SK-N-SH treated with all-trans-retinoic acid at 6 μM for 48 hours (cell line): ENCODE measurements around the gene DNAH8.

Source experiments
- ARNTL ChIP-seq: fragments of 450-650 bp; formaldehyde crosslinking; IDR thresholded peaks from 2 replicates; pipeline ENCODE4 v1.5.0; 2020; ENCODE audit warnings: low read depth, mild to moderate bottlenecking, moderate library complexity, borderline replicate concordance
- CSDC2 ChIP-seq: fragments of 250-450 bp; sonication (Bioruptor Pico); IDR thresholded peaks from 2 replicates; pipeline ENCODE4 v1.5.0; 2020; ENCODE audit warnings: mild to moderate bottlenecking, moderate library complexity
- OSR1 ChIP-seq: fragments of 250-450 bp; sonication (Bioruptor Pico); IDR thresholded peaks from 2 replicates; pipeline ENCODE4 v1.8.0; 2022; ENCODE audit warnings: moderate library complexity, mild to moderate bottlenecking, inconsistent platforms
- RARB ChIP-seq: fragments of 250-450 bp; sonication (Bioruptor Pico); IDR thresholded peaks from 2 replicates; pipeline ENCODE4 v1.8.0; 2021; ENCODE audit warnings: mild to moderate bottlenecking, moderate library complexity
- SNAI2 ChIP-seq: fragments of 250-450 bp; sonication (Bioruptor Pico); IDR thresholded peaks from 2 replicates; pipeline ENCODE4 v1.5.0; 2020; ENCODE audit warnings: mild to moderate bottlenecking, moderate library complexity
- TOX ChIP-seq: fragments of 250-450 bp; sonication (Bioruptor Pico); IDR thresholded peaks from 2 replicates; pipeline ENCODE4 v1.8.0; 2021; ENCODE audit warnings: mild to moderate bottlenecking, moderate library complexity, borderline replicate concordance
- ZFP3 ChIP-seq: fragments of 250-450 bp; sonication (Bioruptor Pico); IDR thresholded peaks from 2 replicates; pipeline ENCODE4 v1.5.0; 2020; ENCODE audit warnings: mild to moderate bottlenecking, moderate library complexity
- TF ChIP-seq, protein P1 (sequence below): fragments of 250-450 bp; sonication (Bioruptor Pico); IDR thresholded peaks from 2 replicates; pipeline ENCODE4 v1.8.0; 2020; ENCODE audit warnings: mild to moderate bottlenecking, moderate library complexity, borderline replicate concordance

GRCh38 chr6:38824243-38824894, 109.3 kb downstream of the DNAH8 start:
- TF ChIP-seq, protein P1, sequence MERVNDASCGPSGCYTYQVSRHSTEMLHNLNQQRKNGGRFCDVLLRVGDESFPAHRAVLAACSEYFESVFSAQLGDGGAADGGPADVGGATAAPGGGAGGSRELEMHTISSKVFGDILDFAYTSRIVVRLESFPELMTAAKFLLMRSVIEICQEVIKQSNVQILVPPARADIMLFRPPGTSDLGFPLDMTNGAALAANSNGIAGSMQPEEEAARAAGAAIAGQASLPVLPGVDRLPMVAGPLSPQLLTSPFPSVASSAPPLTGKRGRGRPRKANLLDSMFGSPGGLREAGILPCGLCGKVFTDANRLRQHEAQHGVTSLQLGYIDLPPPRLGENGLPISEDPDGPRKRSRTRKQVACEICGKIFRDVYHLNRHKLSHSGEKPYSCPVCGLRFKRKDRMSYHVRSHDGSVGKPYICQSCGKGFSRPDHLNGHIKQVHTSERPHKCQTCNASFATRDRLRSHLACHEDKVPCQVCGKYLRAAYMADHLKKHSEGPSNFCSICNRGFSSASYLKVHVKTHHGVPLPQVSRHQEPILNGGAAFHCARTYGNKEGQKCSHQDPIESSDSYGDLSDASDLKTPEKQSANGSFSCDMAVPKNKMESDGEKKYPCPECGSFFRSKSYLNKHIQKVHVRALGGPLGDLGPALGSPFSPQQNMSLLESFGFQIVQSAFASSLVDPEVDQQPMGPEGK (CRISPR knock-in tag), result no peak
- TF ChIP-seq TOX (CRISPR knock-in tag) (no peak), SNAI2 (CRISPR knock-in tag) (no peak), ZFP3 (CRISPR knock-in tag) (no peak), RARB (CRISPR knock-in tag) (no peak), OSR1 (CRISPR knock-in tag) (no peak), ARNTL (no peak), CSDC2 (CRISPR knock-in tag) (no peak)
